GM23248 (cell line): ENCODE measurements around the gene SCAP. TPM values are rescaled to one million over a fixed set of nuclear protein-coding genes. Genes with fewer than 3 reads are reported as not detected.

Experiments
- DNase-seq: peaks from one replicate; pipeline ENCODE4 v3.0.0-alpha.2; 2015
- H2AFZ ChIP-seq: fragments of 200-600 bp; sonication (generic); 2 replicates; pipeline ENCODE4 v1.6.1; 2016; ENCODE audit warnings: antibody characterized with exemption
- H3F3A ChIP-seq: fragments of 200-600 bp; sonication (generic); 2 replicates; pipeline ENCODE4 v1.6.1; 2016; ENCODE audit warnings: mild to moderate bottlenecking, antibody characterized with exemption, mixed run types; ENCODE audit not compliant: insufficient read depth
- H3K27ac ChIP-seq: fragments of 200-600 bp; sonication (generic); 2 replicates; pipeline ENCODE4 v1.5.1; 2016; ENCODE audit warnings: mild to moderate bottlenecking
- H3K27me3 ChIP-seq: fragments of 200-600 bp; sonication (generic); replicated peaks from 2 replicates; pipeline ENCODE4 v1.6.1; 2016; ENCODE audit warnings: mild to moderate bottlenecking; ENCODE audit not compliant: insufficient read depth
- H3K36me3 ChIP-seq: fragments of 200-600 bp; sonication (generic); 2 replicates; pipeline ENCODE4 v1.6.1; 2016; ENCODE audit warnings: low read depth, mild to moderate bottlenecking
- H3K4me1 ChIP-seq: fragments of 200-600 bp; sonication (generic); 2 replicates; pipeline ENCODE4 v1.6.1; 2016; ENCODE audit warnings: mild to moderate bottlenecking; ENCODE audit not compliant: insufficient read depth
- H3K4me2 ChIP-seq: fragments of 200-600 bp; sonication (generic); one replicate; pipeline ENCODE4 v1.6.1; 2016; ENCODE audit warnings: mild to moderate bottlenecking; ENCODE audit not compliant: unreplicated experiment
- H3K4me3 ChIP-seq: fragments of 200-600 bp; sonication (generic); 2 replicates; pipeline ENCODE4 v1.5.1; 2016; ENCODE audit warnings: mild to moderate bottlenecking
- H3K79me2 ChIP-seq: fragments of 200-600 bp; sonication (generic); 2 replicates; pipeline ENCODE4 v1.6.1; 2016; ENCODE audit warnings: mild to moderate bottlenecking; ENCODE audit not compliant: insufficient read depth
- H3K9ac ChIP-seq: fragments of 200-600 bp; sonication (generic); 2 replicates; pipeline ENCODE4 v1.6.1; 2016; ENCODE audit warnings: mild to moderate bottlenecking
- H3K9me2 ChIP-seq: fragments of 200-600 bp; sonication (generic); 2 replicates; pipeline ENCODE4 v1.6.1; 2016; ENCODE audit warnings: mixed run types, mild to moderate bottlenecking, moderate library complexity; ENCODE audit not compliant: insufficient read depth
- H3K9me3 ChIP-seq: fragments of 200-600 bp; sonication (generic); one replicate; pipeline ENCODE4 v1.6.1; 2017; ENCODE audit warnings: low read depth
- H4K20me1 ChIP-seq: fragments of 200-600 bp; sonication (generic); 2 replicates; pipeline ENCODE4 v1.6.0; 2016; ENCODE audit not compliant: insufficient read depth
- EZH2 ChIP-seq: fragments of 200-600 bp; sonication (generic); IDR thresholded peaks from 2 replicates; pipeline ENCODE4 v1.6.1; 2018; ENCODE audit warnings: antibody characterized with exemption, mild to moderate bottlenecking; ENCODE audit not compliant: insufficient read depth, poor library complexity, severe bottlenecking
- EZH2phosphoT487 ChIP-seq: fragments of 200-600 bp; sonication (generic); IDR thresholded peaks from 2 replicates; pipeline ENCODE4 v1.6.1; 2018; ENCODE audit warnings: antibody characterized with exemption, moderate library complexity, mild to moderate bottlenecking, low read depth; ENCODE audit not compliant: insufficient read depth
- WGBS, 2 experiments: methylation state at CpG; one replicate each; pipeline ENCODE4 v1.1.6; 2015 to 2017; ENCODE audit warnings: low lambda C conversion rate in 2 of 2, low coverage in 1 of 2; ENCODE audit errors: missing lambda C conversion rate in 2 of 2; 5-methylcytosine and 5-hydroxymethylcytosine counted together
- in situ Hi-C: fragments of 300-500 bp; cut with MboI; formaldehyde crosslinking; loops from 2 replicates; pipeline ENCODE4 v1.15.0; 2020
- polyA plus RNA-seq: library from polyadenylated mRNA; unstranded; fragments of >200 nt; fragmentation: Nextera tagmentation; extraction: Ambion mirVana; gene quantifications from 2 replicates; pipeline ENCODE4 v1.2.1, GENCODE V29; 2016
- total RNA-seq: library from RNA; depleted of rRNA; stranded (reverse); fragments of >200 nt; shearing (Covaris generic); gene quantifications from 2 replicates; pipeline ENCODE4 v1.2.3, GENCODE V29; 2014

SCAP gene
- total and polyA plus RNA-seq, 2 experiments from 2014 or later: 34.7 to 70.1 TPM

DNA sequence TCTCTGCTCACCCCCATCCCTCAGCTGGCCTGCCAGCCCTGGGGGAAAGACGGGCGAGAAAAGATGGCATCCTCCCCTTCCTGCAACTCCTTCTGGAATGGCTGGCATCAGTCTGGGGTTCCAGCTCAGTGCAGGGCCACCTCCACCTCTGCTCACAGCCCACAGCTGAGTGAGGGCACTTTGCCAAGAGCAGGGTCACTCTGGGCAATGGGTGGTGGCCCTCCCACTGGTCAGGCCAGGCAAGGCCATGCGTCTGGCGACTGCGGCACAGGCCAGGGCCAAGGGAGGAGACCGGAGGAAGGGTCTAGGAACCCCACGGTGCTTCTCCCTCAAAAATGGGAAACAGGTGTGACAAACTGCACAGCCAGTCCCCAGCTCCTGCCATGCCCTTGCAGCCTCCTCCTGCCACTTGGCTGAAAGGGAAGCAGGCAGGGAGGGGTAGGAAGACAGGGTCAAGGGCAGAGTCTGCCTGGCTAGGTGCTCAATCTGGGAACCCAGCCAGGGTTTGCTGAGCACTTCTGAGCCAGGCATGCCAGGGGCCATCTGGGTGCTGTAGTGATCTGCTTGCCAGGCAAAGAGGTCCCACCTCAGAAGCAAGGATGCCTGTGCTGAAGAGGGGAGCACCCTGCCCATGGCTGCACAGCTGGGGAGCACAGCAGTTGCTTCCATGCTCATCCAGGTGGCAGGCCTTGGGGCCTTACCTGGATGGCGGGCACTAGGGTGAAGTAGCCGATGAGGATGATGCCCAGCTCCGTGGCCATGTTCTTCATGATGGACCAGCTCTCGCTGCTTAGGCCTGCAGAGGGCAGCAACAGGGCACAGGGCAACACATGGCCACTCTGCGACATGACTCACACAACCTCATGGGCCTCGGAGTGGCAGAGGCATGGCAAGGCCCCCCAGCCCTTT, 53.7 kb downstream of the SCAP start:
- Histone ChIP-seq H3K9me2 (no peaks in the 10 kb centered on the region), H3K9ac (peak overlapping the region; percentile 73), H3F3A (peaks cover 5% of the 10 kb centered on the region; the same call in 1 of the 2 replicates), H3K27me3 (no peaks in the 10 kb centered on the region), H2AFZ (peak overlapping the region; percentile 94), H3K79me2 (no peaks in the 10 kb centered on the region), H3K36me3 (no peaks in the 10 kb centered on the region), H3K27ac (no peak overlapping the region), H3K4me3 (no peak overlapping the region), H3K4me2 (no peak overlapping the region), H4K20me1 (no peaks in the 10 kb centered on the region), H3K4me1 (peaks cover 5% of the 10 kb centered on the region; the same call in 1 of the 2 replicates), H3K9me3 (no peaks in the 10 kb centered on the region)
- no peak for TF ChIP-seq EZH2
- TF ChIP-seq EZH2phosphoT487: no peak
- 86 to 96% methylated on average over 12 to 13 of the region's 13 CpGs for WGBS, 2 experiments
- DNase-seq: peak; percentile 55
- in situ Hi-C loops: no loop called here

DNA sequence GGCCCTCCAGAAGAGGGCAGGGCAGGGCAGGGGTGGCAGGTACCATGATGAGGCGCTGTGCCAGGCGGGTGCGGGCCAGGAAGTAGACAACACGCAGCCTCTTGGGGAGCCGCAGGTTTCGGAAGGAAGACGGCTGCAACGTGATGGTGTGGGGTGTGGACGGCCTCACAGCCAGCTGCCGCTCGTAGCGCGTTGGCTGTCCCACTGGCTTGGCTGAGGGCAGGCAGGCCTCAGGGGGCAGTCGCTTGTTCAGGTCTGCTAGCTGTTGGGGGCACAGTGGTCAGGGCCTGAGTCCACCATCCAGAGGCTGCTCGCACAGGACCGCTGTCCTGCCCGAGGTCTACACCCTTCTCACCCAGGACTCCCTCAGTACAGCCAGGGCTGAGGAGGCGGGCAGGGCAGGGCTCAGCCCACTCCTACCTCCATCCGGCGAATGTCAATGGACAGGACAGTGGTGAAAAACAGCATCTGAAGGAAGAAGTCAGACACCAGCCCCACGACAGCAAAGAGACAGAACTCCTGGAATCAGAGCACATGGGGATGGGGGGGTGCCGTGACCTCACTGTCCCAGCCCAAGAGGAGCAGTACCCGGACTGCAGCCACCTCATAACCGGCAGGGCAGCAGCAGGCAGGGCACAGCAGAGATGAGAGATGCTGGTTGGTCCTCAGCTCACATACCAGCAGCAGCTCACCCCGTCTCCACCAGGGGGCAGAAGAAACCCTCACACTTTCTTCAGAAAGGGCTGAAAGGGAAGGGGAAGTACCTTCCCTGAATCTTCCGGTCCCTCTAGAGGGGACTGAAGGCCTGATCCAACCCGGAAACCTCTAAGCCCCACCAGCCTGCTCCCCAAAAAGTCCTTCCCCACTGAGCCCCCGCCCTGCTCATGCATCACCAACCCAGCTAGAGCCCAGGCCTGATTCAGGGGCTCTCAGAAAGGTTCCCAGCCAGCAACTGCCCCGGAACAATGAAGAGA, 54.9 kb downstream of the SCAP start:
- peak overlapping the region; percentile 94 for H2AFZ ChIP-seq
- H3K79me2 ChIP-seq: no peaks in the 10 kb centered on the region
- peak overlapping the region; percentile 41 for H3K4me2 ChIP-seq
- in situ Hi-C loops: no loop called here
- H3K27ac ChIP-seq: peak overlapping the region; percentile 29; the same call in 1 of the 2 replicates
- DNase-seq: peak; percentile 87
- H3K9me3 ChIP-seq: no peaks in the 10 kb centered on the region
- H3K27me3 ChIP-seq: no peaks in the 10 kb centered on the region
- no peak overlapping the region for H3K4me3 ChIP-seq
- H3F3A ChIP-seq: peaks cover 5% of the 10 kb centered on the region; the same call in 1 of the 2 replicates
- no peaks in the 10 kb centered on the region for H3K36me3 ChIP-seq
- H3K9ac ChIP-seq: peak overlapping the region; percentile 73
- no peaks in the 10 kb centered on the region for H4K20me1 ChIP-seq
- no peaks in the 10 kb centered on the region for H3K9me2 ChIP-seq
- peaks cover 5% of the 10 kb centered on the region; the same call in 1 of the 2 replicates for H3K4me1 ChIP-seq
- 70 to 71% methylated on average over 23 to 29 of the region's 29 CpGs for WGBS, 2 experiments
- TF ChIP-seq EZH2 (no peak), EZH2phosphoT487 (no peak)

DNA sequence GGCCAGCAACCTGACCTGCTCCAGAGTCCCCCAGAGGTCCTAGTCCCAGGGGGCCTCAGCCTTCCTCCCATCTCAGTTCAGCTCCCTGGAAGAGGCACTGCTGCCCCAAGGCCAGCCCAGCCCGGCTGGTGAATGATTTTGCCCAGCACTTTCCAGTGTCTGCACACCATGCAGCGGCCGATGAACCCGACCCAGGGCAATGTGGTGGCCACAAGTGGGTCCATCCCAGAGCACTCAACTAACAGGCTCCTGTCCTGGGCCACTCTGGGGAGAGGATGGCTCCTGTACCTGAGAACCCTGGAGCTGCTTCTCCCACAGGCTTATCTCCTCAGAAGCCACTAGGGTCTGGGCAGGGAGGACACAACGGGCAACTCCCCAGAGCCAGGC, 55.7 kb downstream of the SCAP start:
- 84 to 92% methylated on average over 5 of the region's 5 CpGs for WGBS, 2 experiments
- H2AFZ ChIP-seq: no peak overlapping the region
- H3K9ac ChIP-seq: no peak overlapping the region
- H3K4me2 ChIP-seq: no peak overlapping the region
- no peaks in the 10 kb centered on the region for H3K27me3 ChIP-seq
- H3K27ac ChIP-seq: no peak overlapping the region
- TF ChIP-seq EZH2phosphoT487 (no peak), EZH2 (no peak)
- H3K79me2 ChIP-seq: no peaks in the 10 kb centered on the region
- in situ Hi-C loops: no loop called here
- no peak for DNase-seq
- H3K4me1 ChIP-seq: peaks cover 5% of the 10 kb centered on the region; the same call in 1 of the 2 replicates
- H3K36me3 ChIP-seq: no peaks in the 10 kb centered on the region
- peaks cover 5% of the 10 kb centered on the region; the same call in 1 of the 2 replicates for H3F3A ChIP-seq
- H4K20me1 ChIP-seq: no peaks in the 10 kb centered on the region
- H3K9me2 ChIP-seq: no peaks in the 10 kb centered on the region
- no peaks in the 10 kb centered on the region for H3K9me3 ChIP-seq
- no peak overlapping the region for H3K4me3 ChIP-seq
